ENCODE data around the gene RASGEF1C.

RASGEF1C gene

GRCh38 chr5:180209137-180209581 is at the start of gene RASGEF1C:
Gene RASGEF1C (minus strand): TSS chr5:180209211. CDS start chr5:180138052, 71,159 bp downstream.
- FAIRE-seq = no peak

GRCh38 chr5:180253036-180253824 is 44.2 kb upstream of the RASGEF1C start:
- FAIRE-seq = no peak

GRCh38 chr5:180251887-180252286 is 42.9 kb upstream of the RASGEF1C start:
- FAIRE-seq = no peak

DNA sequence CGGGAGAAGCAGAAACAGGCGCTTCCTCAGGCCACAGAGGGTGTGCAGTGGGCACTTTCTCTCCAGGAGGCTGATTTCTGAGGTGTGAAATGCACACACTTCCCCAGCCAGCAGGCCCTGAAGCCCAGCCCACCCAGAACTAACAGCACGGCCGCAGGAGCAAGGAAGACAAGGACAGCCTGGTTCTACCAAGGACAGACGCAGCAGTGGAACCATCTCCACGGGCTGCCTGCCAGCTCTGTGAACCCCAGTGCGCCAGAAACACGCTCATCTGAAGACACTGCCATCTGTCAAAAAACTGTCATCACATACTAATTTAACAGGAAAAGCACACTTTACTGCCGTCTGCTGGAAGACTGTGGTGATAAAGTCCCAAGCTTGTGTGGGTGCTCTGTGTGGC is 42.1 kb upstream of the RASGEF1C start:
- FAIRE-seq = no peak

DNA sequence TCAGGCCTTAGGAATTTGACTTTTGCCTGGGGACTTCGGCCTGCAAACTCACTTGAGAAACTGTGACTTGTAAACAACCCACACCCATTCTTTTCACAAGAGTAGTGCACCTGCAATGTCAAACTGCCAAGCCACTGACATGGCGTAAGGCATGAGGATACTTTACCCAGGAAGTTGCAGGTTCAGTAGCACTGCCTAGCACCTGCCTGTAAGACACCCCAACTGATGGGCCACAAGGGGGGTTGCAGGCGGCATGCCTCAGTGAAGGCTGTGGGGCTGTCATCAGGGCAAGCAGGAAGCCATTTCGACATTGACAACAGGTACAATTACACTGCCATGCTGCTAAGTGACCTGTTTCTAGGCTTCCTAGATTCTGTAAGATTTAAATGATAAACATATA is 41.3 kb upstream of the RASGEF1C start:
- no peak for FAIRE-seq

DNA sequence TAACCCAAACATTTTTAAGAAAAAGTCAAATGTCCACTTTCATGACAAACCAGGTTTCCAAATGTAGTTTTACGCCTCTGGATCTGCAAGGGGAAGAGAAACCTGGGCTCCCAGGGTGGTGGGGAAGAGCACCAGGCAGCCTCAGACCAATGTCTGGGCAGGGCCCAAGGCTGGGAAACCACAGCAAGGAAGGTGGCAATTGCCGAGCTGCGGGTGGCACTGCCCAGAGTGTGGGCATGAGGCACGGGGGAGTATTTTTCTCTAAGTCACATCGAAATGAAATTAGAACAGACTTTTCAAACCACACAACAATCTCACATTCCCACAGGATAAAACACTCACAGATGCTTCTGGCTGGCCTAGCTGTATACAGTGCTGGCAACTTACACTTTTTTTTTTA is 32.6 kb upstream of the RASGEF1C start:
- no peak for FAIRE-seq

GRCh38 chr5:180238631-180239030 is 29.6 kb upstream of the RASGEF1C start:
- FAIRE-seq = no peak

GRCh38 chr5:180235846-180236245 is 26.8 kb upstream of the RASGEF1C start:
- no peak for FAIRE-seq

DNA sequence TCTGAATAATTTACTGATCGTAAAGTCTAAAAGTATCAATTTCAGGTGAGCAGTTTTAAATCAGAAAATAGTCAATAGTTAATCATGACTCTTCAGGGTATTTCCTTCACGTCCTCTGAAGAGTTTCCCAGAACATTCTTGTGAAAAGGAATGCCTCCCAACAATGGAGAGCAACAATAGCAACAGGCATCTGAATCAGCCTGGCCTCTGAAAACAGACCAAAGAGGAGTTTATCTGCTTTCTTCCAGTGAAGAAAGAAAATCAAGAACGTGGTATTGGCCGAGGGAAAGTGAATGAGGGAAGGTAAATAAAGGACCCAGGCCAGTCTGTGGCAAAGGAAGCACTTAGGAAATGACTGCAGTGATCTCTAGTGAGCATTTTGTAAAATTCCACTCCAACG is 26.1 kb upstream of the RASGEF1C start:
- no peak for FAIRE-seq

GRCh38 chr5:180234271-180234670 is 25.3 kb upstream of the RASGEF1C start:
- no peak for FAIRE-seq

GRCh38 chr5:180233729-180234128 is 24.7 kb upstream of the RASGEF1C start:
- no peak for FAIRE-seq

GRCh38 chr5:180230017-180230416 is 21.0 kb upstream of the RASGEF1C start:
- no peak for FAIRE-seq

DNA sequence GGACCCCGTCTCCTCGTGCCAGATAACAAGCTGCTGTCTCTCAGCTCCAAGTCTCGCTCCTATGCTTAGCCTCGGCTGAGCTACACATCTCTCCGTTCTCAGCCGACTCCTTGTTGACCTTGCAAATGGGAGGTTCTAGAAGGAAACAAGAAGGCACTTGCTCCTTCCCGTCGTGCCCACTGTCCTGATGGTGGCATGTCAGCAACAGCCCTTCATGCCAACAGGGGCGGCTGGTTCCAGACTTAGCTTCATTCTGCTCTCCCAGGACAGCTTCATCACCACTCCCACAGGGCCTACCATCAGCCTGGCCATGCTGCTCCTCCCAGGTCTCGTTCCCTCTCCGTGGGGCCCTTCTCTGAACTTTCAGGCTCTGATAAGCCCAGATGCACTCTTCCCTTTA is 13.0 kb upstream of the RASGEF1C start:
- FAIRE-seq = no peak

- no peak for FAIRE-seq
These were observed 8.8 kb upstream of the RASGEF1C start for GRCh38 chr5:180217797-180218196.

- FAIRE-seq = no peak
These were observed 7.7 kb upstream of the RASGEF1C start for GRCh38 chr5:180216646-180217171.

GRCh38 chr5:180215783-180216630 is 7.0 kb upstream of the RASGEF1C start:
- no peak for FAIRE-seq

GRCh38 chr5:180214870-180215770 is 6.1 kb upstream of the RASGEF1C start:
- no peak for FAIRE-seq

DNA sequence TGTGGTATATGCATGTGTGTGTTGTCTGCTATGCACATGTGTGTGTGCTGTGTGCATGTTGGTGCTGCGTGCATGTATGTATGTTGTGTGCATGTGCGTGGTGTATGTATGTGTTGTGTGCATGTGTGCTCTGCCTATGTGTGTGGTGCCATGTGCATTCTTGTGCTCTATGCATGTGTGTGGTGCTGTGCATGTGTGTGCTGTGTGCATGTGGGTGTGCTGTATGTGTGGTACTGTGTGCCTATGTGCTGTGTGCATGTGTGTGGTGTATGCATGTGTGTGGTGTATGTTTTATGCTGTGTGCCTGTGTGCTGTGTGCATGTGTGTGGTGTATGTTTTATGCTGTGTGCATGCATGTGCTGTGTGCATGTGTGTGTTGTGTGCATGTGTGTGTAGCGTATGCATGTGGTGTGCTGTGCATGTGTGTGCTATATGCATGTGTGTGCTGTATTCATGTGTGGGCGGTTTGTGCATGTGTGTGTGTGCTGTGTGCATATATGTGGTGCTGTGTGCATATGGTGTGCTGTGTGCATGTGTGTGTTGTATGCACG is 4.7 kb upstream of the RASGEF1C start:
- FAIRE-seq = no peak

DNA sequence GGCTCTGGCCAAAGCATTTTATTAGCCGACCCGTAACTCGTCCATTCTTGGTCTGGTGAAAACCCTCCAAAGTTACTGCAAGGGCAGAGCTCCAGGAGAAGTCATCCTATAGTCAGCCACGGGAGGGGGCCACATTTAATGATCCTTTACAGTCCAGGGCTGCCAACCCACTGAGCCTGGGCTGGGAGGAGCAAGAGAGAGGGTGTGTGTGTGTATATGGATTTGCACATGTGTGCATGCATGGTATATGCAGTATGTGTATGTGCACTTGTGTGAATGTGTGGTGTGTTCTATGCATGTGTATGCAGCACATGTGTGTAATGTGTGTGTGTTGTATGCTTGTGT is 4.2 kb upstream of the RASGEF1C start:
- FAIRE-seq = no peak

GRCh38 chr5:180212363-180213255 is 3.6 kb upstream of the RASGEF1C start:
- no peak for FAIRE-seq

DNA sequence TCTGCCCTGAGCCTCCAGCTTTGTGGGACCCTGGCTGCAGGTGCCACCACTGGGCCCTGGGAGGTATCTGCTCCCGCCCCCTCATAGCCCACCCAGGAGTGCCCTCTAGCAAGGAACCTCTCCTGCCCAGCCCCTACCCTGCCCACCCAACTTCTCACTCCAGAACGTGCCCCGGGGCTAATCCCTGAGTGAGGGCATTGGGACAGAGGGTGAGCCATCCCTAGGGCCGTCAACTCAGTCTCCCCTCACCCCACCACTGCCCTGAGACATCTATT is 2.7 kb upstream of the RASGEF1C start:
- no peak for FAIRE-seq
